ENCODE data around the gene IFITM10. TPM values are rescaled to one million over a fixed set of nuclear protein-coding genes. Genes with fewer than 3 reads are reported as not detected.

IFITM10 gene
- total RNA-seq, 2 donors from 2014 or later: 2.3 to 8.1 TPM

- peak; percentile 86 to 95 for ATAC-seq
- peak within 1 kb of the TSS; percentile 83 to 92 for H3K27ac Mint-ChIP-seq
These were observed 13.6 kb upstream of the IFITM10 start, which contains the start of gene CTSD for GRCh38 chr11:1763796-1764661. Gene CTSD, minus strand, starts transcription at chr11:1763927. Its CDS starts 68 bp downstream, at chr11:1763859.

DNA sequence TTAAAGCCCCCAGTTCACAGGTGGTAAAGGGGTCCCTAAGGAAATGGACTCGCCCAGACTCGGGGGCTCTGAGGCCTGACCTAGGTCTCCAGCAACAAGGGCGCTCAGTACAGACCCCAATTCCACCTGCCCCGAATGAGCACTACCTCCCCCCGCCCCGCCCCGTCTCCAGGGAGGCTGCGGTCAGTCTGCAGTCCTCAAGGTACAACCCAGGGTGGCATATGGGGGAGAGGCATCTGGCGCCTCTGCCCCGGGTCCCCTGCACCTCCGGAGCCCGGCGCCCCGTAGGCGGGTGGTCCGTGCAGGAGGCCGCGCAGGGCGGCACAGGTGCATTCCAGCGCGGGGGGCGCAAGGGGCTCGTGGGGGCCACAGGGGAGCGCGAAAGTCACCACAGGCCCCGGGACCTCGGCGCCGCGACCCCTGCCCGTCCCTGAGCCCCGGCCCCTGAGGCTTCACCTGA lies 13.0 kb upstream of the IFITM10 start:
- ATAC-seq (peak; percentile 11 to 24), DNase-seq (ENCODE audit: low spot score) (no peak)
- Mint-ChIP-seq H3K27ac (no peak overlapping the region), H3K27me3 (no peaks in the 10 kb centered on the region), H3K4me1 (ENCODE audit: low read depth in 2 of 2) (peaks cover 13 to 30% of the 10 kb centered on the region in 2 donors), H3K36me3 (no peaks in the 10 kb centered on the region), H3K9me3 (no peaks in the 10 kb centered on the region), H3K4me3 (peak overlapping the region; percentile 74)

More at GRCh38 chr11:1763796-1764661, 13.6 kb upstream of the IFITM10 start, which contains the start of gene CTSD:
- Mint-ChIP-seq H3K27me3 (no peaks in the 10 kb centered on the region), H3K9me3 (no peaks in the 10 kb centered on the region), H3K36me3 (no peaks in the 10 kb centered on the region), H3K4me1 (ENCODE audit: low read depth in 2 of 2) (peaks cover 12 to 29% of the 10 kb centered on the region in 2 donors), H3K4me3 (peak within 1 kb of the TSS; percentile 92)
- peak; percentile 93 for DNase-seq (ENCODE audit: low spot score)

- Mint-ChIP-seq H3K4me1 (ENCODE audit: low read depth in 2 of 2) (peaks cover 16 to 32% of the 10 kb centered on the region in 2 donors), H3K9me3 (no peaks in the 10 kb centered on the region), H3K27me3 (no peaks in the 10 kb centered on the region), H3K36me3 (no peaks in the 10 kb centered on the region), H3K4me3 (peak overlapping the region; percentile 74), H3K27ac (peak overlapping the region; percentile 60 to 78)
- ATAC-seq (no peak), DNase-seq (ENCODE audit: low spot score) (no peak)
These were observed 12.3 kb upstream of the IFITM10 start for GRCh38 chr11:1762537-1763302.

DNA sequence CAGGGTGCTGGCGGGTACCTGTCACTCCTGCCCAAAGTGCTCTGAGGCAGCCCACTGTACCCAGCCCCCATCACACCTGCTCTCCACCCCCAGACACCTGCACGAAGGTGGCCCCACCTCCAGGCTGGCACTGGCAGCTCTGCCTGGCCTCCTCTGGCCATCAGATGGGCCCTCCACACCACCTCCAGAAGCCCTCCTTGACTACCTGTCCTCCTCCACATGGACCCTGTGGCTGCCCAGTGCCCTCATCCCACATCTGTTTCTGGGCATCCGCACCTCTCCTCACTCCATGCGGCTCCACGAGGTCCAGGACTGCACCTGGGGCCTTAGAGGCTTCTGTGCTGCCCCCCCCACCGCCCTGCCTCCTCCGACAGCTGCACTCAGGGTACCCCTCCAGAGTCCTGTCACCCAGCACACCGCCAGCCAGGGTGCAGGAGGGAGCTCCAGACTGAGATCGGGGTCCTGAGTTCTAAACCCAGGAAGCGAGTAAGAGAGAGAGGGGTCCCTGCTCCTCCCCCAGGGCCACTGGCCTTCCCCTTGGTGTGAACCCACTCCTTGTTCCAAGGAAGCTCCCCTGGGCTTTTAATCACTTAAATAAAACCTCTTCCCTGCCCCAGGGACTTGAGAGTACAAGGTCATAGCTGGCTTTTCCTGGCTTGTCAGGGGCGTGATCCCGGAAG lies 11.6 kb upstream of the IFITM10 start:
- Mint-ChIP-seq H3K9me3 (no peaks in the 10 kb centered on the region), H3K27me3 (no peaks in the 10 kb centered on the region), H3K27ac (peak overlapping the region; percentile 60 to 78), H3K4me3 (peak overlapping the region; percentile 74), H3K4me1 (ENCODE audit: low read depth in 2 of 2) (peaks cover 22 to 37% of the 10 kb centered on the region in 2 donors), H3K36me3 (no peaks in the 10 kb centered on the region)
- ATAC-seq: no peak
- no peak for DNase-seq (ENCODE audit: low spot score)

DNA sequence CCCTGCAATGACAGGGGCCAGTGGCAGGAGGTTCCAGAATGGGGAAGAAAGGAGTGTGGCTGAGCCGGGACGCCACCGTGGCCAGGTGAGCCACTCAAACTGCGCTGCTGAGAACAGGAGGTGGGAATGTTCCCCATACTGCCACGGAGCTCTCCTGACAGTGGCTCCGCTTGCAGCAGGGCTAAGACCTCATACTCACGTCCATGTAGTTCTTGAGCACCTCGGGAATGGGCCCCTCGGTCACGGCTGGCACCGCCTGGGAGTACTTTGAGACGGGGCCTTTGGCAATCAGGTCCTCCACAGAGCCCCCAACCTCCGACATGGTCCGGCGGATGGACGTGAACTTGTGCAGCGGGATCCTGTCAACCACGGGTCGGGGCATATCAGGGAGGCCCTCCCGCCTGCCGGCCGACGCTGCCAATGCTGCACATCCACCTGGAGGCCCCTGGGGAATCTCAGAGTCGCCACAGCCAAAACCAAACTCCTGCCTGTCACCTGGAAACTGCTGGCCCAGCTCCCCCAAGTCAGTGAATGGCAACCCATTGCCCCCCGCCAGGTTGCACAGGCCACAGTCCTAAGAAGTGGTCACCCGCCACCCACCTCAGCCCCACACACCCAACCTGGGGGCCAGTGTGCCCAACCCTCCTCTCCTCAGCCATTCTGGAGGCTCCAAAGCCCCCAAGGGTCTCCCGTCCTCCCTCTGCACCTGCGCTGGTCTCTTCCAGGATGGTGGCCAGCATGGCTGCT lies 10.9 kb upstream of the IFITM10 start:
- no peak for DNase-seq (ENCODE audit: low spot score)
- Mint-ChIP-seq H3K4me1 (ENCODE audit: low read depth in 2 of 2) (peaks cover 23 to 41% of the 10 kb centered on the region in 2 donors), H3K27me3 (no peaks in the 10 kb centered on the region), H3K36me3 (no peaks in the 10 kb centered on the region), H3K27ac (peak overlapping the region; percentile 60 to 78), H3K9me3 (no peaks in the 10 kb centered on the region), H3K4me3 (peak overlapping the region; percentile 74)
- ATAC-seq: no peak

DNA sequence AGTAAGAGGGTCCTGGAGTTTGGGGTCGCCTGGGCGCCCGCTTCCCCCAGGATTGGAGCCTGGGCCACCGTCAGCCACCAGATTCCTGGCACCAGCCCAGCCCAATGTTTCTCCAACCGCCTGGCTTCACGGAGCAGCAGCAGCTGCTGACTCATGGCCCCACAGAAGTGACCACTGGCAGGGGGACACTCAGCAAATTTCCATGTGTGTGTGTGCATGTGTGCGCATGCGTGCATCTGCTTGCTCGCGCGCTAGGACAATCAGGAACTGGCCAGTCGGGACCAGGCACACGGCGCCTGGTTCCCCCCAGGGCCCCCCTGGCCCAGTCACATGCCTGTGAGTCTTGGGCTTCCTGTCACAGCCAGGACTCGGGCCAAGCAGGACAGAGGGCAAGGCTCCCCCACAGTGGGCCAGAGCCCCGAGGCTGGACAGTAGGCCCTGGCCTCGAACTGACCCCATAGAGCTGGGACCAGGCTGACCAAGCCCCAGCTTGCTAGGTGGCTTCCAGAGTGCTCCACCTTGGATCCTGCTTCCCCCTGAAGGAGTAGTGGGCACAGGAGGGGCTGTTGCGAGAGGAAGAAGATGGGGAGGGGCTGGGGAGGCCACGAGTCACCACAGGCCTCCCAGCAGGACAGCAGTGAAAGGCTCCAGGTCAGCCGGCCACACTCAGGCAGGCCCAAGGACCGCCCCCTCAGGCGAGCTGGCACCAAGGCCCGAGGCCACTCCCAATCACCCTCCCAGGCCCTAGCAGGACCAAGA lies 10.1 kb upstream of the IFITM10 start:
- Mint-ChIP-seq H3K4me3 (peak overlapping the region; percentile 36), H3K36me3 (no peaks in the 10 kb centered on the region), H3K9me3 (no peaks in the 10 kb centered on the region), H3K27ac (peak overlapping the region; percentile 82 to 94), H3K27me3 (no peaks in the 10 kb centered on the region), H3K4me1 (ENCODE audit: low read depth in 2 of 2) (peaks cover 31 to 46% of the 10 kb centered on the region in 2 donors)
- DNase-seq (ENCODE audit: low spot score) (peak; percentile 53), ATAC-seq (no peak)

DNA sequence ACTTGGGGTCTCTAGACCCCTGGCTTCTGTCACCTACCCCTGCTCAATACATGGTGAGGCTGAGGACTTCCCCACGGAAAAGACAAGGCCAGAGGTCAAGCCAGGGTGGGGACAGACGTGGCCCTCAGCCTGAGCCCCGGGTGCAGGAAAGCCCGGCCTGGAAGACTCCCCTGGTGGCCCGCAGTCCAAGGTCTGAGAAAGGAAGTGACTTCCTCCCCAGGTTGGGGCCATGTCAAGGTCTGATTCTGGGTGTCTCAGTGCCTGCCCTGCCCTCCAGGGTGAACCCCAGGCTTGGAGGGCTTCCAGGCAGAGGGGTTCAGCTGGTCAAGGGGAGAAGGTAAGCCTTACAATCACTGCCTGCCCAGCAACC lies 9.4 kb upstream of the IFITM10 start:
- no peak for ATAC-seq
- Mint-ChIP-seq H3K4me3 (peak overlapping the region; percentile 83), H3K4me1 (ENCODE audit: low read depth in 2 of 2) (peaks cover 35 to 53% of the 10 kb centered on the region in 2 donors), H3K27ac (peak overlapping the region; percentile 82 to 94), H3K36me3 (no peaks in the 10 kb centered on the region), H3K27me3 (no peaks in the 10 kb centered on the region), H3K9me3 (no peaks in the 10 kb centered on the region)
- no peak for DNase-seq (ENCODE audit: low spot score)

- peaks cover 37 to 56% of the 10 kb centered on the region in 2 donors for H3K4me1 Mint-ChIP-seq (ENCODE audit: low read depth in 2 of 2)
These were observed 8.9 kb upstream of the IFITM10 start for GRCh38 chr11:1759151-1759850.

GRCh38 chr11:1758611-1759150 lies 8.3 kb upstream of the IFITM10 start:
- ATAC-seq: no peak
- H3K27ac Mint-ChIP-seq: peak overlapping the region; percentile 82 to 94
- H3K9me3 Mint-ChIP-seq: no peaks in the 10 kb centered on the region
- DNase-seq (ENCODE audit: low spot score): no peak
- H3K4me3 Mint-ChIP-seq: peak overlapping the region; percentile 83
- no peaks in the 10 kb centered on the region for H3K27me3 Mint-ChIP-seq
- H3K36me3 Mint-ChIP-seq: no peaks in the 10 kb centered on the region
- peaks cover 37 to 54% of the 10 kb centered on the region in 2 donors for H3K4me1 Mint-ChIP-seq (ENCODE audit: low read depth in 2 of 2)

More at GRCh38 chr11:1759151-1759850, 8.9 kb upstream of the IFITM10 start:
- no peak for ATAC-seq
- no peak for DNase-seq (ENCODE audit: low spot score)
- H3K27me3 Mint-ChIP-seq: no peaks in the 10 kb centered on the region
- H3K36me3 Mint-ChIP-seq: no peaks in the 10 kb centered on the region
- H3K4me3 Mint-ChIP-seq: peak overlapping the region; percentile 83
- H3K9me3 Mint-ChIP-seq: no peaks in the 10 kb centered on the region
- peak overlapping the region; percentile 82 to 94 for H3K27ac Mint-ChIP-seq

- peaks cover 37 to 58% of the 10 kb centered on the region in 2 donors for H3K4me1 Mint-ChIP-seq (ENCODE audit: low read depth in 2 of 2)
- H3K9me3 Mint-ChIP-seq: no peaks in the 10 kb centered on the region
- H3K4me3 Mint-ChIP-seq: peak overlapping the region; percentile 83
- DNase-seq (ENCODE audit: low spot score) (peak; percentile 89), ATAC-seq (peak; percentile 89)
- H3K27me3 Mint-ChIP-seq: no peaks in the 10 kb centered on the region
- peak overlapping the region; percentile 82 to 94 for H3K27ac Mint-ChIP-seq
- H3K36me3 Mint-ChIP-seq: no peaks in the 10 kb centered on the region
These were observed 7.6 kb upstream of the IFITM10 start for GRCh38 chr11:1757861-1758610.

Data from natural killer cell treated with Interleukin-12 subunit alpha and Interleukin-12 subunit beta and Interleukin-15 and Interleukin-18, amount 100 ng/mL, for 72 hours (primary cell).